ENCODE data around the gene FUBP1.
A peak's percentile ranks its signal among the peaks of the same experiment; 100 is the strongest.
"Not testable (repeated sequence)": the region's sequence is repeated elsewhere in the genome, so short reads cannot be mapped to it uniquely, and the experiment has no call there.

The FUBP1 gene

DNA sequence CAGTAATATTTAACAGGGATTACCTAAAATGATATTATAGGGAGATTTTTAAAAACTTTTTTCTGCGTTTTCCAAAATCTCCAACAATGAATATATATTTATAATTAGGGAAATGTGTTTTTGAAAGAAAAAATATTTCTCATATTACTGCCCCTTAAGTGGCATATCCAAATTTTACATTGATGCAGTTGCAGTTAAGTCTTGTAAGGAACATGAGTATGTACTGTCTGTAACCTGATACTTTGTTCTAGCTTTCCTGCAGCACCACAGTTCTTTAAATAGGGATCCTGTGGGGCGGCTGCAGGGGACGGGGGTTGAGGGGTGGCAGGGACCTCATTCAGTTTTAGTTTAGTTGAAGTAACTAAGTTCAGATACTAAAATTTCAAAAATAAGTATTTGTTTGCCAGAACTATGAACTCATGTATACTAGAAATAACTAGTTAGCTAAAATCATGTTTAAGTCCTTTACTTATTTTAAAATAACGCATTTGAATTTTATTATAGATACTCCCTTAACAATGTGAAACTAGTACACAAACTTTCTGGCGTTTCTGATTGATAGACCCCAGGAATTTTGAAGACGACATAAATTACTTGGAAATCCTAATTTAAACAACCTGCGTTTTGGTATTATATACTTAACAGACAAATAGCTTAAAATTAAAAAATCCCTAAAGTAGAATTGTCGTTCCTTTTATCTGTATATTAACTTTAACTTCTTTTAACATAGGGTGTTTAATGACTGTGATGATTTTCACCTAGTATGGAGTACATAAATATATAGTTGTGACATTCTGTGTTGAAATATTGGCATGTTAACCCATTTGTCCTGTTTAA, 25.2 kb upstream of the FUBP1 start:
- H3K4me1 ChIP-seq (ENCODE audit: insufficient read depth, low read length): peaks cover 38% of the 10 kb centered on the region
- no peaks in the 10 kb centered on the region for H3K36me3 ChIP-seq (ENCODE audit: insufficient read depth, low read length)
- H2AFZ ChIP-seq (ENCODE audit: low read depth, low read length): peak overlapping the region; percentile 89
- no peaks in the 10 kb centered on the region for H3K9me3 ChIP-seq (ENCODE audit: low read length)
- peak overlapping the region; percentile 78 for H3K4me3 ChIP-seq (ENCODE audit: low read length)
- no peaks in the 10 kb centered on the region for H3K27me3 ChIP-seq (ENCODE audit: insufficient read depth, low read length)

DNA sequence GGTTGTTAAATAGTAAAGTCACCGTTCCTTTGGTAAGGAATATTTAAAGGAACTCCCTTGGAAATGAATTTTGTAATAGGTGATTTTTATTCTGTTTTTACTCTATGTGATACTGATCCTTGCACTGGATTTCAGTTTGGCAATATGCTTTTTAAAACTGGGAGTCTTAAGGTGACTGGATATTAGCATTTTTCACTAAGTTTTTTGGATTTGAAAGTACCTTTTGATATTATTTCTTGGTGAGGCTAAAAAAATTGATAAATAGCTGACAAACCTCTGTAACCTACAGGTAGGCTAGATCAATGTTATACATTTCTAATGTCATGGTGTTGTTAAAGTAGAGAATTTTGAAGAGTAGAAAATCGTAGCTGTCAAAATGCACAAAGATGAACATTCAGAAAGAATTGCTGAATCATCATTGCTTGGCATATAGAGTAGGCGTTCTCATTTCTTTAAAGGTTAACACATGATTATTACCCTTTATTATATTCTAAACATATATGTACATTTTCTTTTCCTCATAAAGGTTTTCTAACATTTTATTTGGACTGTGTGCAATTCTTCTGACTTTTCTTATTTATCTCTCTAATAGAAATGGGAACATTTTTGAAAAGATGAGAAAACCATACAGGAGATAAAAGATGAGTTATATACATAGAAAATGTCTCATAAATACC, 24.3 kb upstream of the FUBP1 start:
- Histone ChIP-seq H3K9me3 (ENCODE audit: low read length) (no peaks in the 10 kb centered on the region), H3K27me3 (ENCODE audit: insufficient read depth, low read length) (no peaks in the 10 kb centered on the region), H3K4me3 (ENCODE audit: low read length) (no peak overlapping the region)

DNA sequence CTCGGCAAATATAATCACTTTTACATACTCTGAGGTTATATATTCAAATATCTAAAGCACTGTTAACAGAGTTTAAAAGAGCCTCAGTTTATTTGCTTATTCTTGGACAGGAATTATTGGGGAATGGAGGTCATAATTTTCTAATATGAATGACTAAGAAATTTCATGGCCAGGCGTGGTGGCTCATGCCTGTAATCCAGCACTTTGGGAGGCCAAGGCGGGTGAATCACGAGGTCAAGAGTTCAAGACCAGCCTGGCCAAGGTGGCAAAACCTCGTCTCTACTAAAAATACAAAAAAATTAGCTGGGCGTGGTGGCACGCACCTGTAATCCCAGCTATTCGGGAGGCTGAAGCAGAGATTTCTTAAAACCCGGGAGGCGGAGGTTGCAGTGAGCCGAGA, 21.7 kb upstream of the FUBP1 start:
- not testable (repeated sequence) for H2AFZ ChIP-seq (ENCODE audit: low read depth, low read length); H3K4me3 ChIP-seq (ENCODE audit: low read length); H3K36me3 ChIP-seq (ENCODE audit: insufficient read depth, low read length); H3K27me3 ChIP-seq (ENCODE audit: insufficient read depth, low read length); H3K9me3 ChIP-seq (ENCODE audit: low read length)
- H3K4me1 ChIP-seq (ENCODE audit: insufficient read depth, low read length): peaks cover 24% of the 10 kb centered on the region

More for the DNA sequence above, 24.3 kb upstream of the FUBP1 start:
- no peak overlapping the region for H2AFZ ChIP-seq (ENCODE audit: low read depth, low read length)
- peaks cover 38% of the 10 kb centered on the region for H3K4me1 ChIP-seq (ENCODE audit: insufficient read depth, low read length)
- no peaks in the 10 kb centered on the region for H3K36me3 ChIP-seq (ENCODE audit: insufficient read depth, low read length)

DNA sequence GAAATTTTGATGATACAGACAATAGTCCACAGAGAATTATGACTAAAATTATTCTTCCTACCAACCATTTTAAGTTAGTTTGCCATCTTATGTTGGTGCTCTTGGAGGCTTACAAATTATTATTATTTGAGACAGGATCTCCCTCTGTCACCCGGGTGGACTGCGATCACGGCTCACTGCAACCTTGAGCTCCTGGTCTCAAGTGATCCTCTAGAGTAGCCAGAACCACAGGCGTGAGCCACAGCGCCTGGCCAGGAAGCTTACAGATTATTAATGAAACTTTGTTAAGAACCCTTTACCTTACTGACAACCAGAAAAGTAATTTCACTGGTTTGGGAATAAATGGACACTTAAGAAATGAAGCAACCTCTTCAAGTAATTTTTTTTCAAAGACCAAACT, 17.9 kb upstream of the FUBP1 start:
- Histone ChIP-seq H3K9me3 (ENCODE audit: low read length) (no peaks in the 10 kb centered on the region), H2AFZ (ENCODE audit: low read depth, low read length) (no peak overlapping the region), H3K27me3 (ENCODE audit: insufficient read depth, low read length) (no peaks in the 10 kb centered on the region), H3K4me1 (ENCODE audit: insufficient read depth, low read length) (no peaks in the 10 kb centered on the region), H3K36me3 (ENCODE audit: insufficient read depth, low read length) (peaks cover 20% of the 10 kb centered on the region), H3K4me3 (ENCODE audit: low read length) (no peak overlapping the region)

DNA sequence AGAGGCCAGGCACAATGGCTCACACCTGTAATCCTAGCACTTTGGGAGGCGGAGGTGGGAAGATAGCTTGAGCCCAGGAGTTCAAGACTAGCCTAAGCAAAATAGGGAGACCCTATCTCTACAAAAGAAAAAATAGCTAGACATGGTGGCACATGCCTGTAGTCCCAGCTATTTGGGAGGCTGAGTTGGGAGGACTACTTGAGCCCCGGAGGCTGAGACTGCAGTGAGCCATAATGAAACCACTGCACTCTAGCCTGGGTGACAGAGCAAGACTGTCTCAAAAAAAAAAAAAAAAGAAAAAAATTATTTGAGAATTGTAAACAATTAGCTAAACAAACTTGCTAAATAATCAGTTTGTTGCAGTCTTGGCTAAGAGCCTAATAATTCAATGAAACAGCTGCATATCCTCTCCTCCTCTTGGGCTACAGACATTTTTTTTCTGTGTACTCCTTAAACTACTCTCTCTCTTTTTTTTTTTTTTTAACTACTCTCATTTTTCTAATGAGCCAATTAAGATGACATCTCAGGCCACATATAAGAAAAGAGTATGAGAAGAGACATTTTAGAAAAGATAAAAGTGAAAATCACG, 15.3 kb upstream of the FUBP1 start:
- Histone ChIP-seq H3K4me3 (ENCODE audit: low read length) (no peak overlapping the region), H3K27me3 (ENCODE audit: insufficient read depth, low read length) (no peaks in the 10 kb centered on the region), H3K9me3 (ENCODE audit: low read length) (no peaks in the 10 kb centered on the region), H3K36me3 (ENCODE audit: insufficient read depth, low read length) (peaks cover 23% of the 10 kb centered on the region), H3K4me1 (ENCODE audit: insufficient read depth, low read length) (no peaks in the 10 kb centered on the region), H2AFZ (ENCODE audit: low read depth, low read length) (no peak overlapping the region)

DNA sequence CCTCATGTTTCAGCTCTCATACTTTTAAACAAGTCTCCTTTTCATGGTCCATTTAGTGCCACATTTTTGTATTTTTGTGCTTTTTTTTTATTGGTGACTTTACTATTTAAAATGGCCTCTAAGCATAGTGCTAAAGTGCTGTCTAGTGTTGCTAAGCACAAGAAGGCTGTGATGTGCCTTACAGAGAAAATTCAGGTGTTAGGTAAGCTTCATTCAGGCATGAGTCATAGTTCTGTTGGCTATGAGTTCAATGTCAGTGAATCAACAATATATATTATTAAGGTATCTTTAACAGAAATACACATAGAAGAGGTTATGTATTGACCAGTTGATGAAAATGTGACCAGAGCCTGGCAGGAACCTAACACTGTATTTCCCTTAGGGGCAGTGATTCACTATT, 12.8 kb upstream of the FUBP1 start:
- peaks cover 22% of the 10 kb centered on the region for H3K36me3 ChIP-seq (ENCODE audit: insufficient read depth, low read length)
- no peaks in the 10 kb centered on the region for H3K27me3 ChIP-seq (ENCODE audit: insufficient read depth, low read length)
- H3K9me3 ChIP-seq (ENCODE audit: low read length): no peaks in the 10 kb centered on the region
- no peak overlapping the region for H2AFZ ChIP-seq (ENCODE audit: low read depth, low read length)
- H3K4me1 ChIP-seq (ENCODE audit: insufficient read depth, low read length): no peaks in the 10 kb centered on the region
- no peak overlapping the region for H3K4me3 ChIP-seq (ENCODE audit: low read length)

DNA sequence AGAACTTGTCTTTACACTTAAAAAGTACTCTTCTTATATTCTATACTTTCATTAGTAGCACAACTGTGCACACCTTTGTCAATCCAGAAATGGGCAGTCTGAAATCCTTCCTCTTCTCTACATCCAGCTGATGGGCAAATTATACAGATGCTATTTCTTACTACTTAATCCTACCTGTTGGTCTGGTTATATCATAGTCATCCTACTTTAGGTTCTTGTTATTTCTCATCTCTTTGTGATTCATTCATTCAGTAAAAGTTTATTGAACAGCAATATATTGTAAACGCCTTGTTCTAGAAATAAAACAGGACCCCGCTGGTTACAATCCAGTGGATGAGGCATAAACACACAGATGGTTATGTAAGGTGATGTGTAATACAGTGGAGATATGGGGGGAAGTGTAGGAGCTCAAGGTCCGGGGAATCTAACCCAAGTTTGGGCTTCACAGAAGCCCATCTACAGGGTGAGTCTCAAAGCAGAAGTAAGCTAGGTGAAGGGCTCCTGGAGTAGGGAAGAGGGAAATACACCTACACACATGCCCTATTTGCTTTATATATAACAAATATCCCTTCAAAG, 11.8 kb upstream of the FUBP1 start:
- Histone ChIP-seq H3K27me3 (ENCODE audit: insufficient read depth, low read length) (no peaks in the 10 kb centered on the region), H3K4me3 (ENCODE audit: low read length) (no peak overlapping the region), H2AFZ (ENCODE audit: low read depth, low read length) (no peak overlapping the region), H3K36me3 (ENCODE audit: insufficient read depth, low read length) (peaks cover 19% of the 10 kb centered on the region), H3K4me1 (ENCODE audit: insufficient read depth, low read length) (no peaks in the 10 kb centered on the region), H3K9me3 (ENCODE audit: low read length) (no peaks in the 10 kb centered on the region)

DNA sequence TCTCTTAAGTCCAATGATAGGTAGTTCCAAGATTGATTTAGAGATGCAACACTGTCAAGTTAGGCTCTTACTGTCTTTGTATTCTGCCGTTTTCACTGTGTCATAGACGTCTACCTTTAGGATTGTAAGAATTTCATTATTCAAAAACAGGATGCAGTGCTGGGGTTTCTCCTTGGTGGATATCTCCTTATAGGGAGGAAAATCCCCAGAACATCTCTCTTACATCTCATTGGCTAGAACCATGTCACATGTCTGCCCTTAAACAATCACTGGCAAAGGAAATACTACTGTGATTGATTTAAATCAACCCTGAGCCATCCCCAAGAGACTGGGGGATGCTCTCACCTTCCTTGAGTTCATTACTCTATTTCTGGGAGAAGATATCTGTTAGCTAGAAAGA, 10.9 kb upstream of the FUBP1 start:
- H3K36me3 ChIP-seq (ENCODE audit: insufficient read depth, low read length): peaks cover 14% of the 10 kb centered on the region
- no peak overlapping the region for H3K4me3 ChIP-seq (ENCODE audit: low read length)

DNA sequence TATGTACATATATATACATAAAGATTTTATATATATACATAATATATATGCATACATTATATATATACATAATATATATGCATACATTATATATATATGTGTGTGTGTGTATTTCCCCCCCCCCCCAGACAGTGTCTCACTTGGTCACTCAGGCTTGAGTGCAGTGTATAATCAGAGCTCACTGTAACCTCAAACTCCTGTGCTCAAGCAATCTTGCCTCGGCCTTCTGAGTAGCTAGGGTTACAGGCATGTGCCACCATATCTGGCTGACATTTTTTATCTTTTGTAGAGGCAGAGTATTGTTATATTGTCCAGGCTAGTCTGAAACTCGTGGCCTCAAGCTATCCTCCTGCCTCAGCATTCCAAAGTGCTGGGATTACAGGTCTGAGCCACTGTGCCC, 9.0 kb upstream of the FUBP1 start:
- Histone ChIP-seq H3K9me3 (ENCODE audit: low read length) (no peaks in the 10 kb centered on the region), H3K36me3 (ENCODE audit: insufficient read depth, low read length) (peaks cover 5% of the 10 kb centered on the region), H3K27me3 (ENCODE audit: insufficient read depth, low read length) (no peaks in the 10 kb centered on the region), H3K4me3 (ENCODE audit: low read length) (no peak overlapping the region), H3K4me1 (ENCODE audit: insufficient read depth, low read length) (peaks cover 4% of the 10 kb centered on the region), H2AFZ (ENCODE audit: low read depth, low read length) (no peak overlapping the region)

More for the DNA sequence above, 10.9 kb upstream of the FUBP1 start:
- no peak overlapping the region for H2AFZ ChIP-seq (ENCODE audit: low read depth, low read length)
- no peaks in the 10 kb centered on the region for H3K9me3 ChIP-seq (ENCODE audit: low read length)
- no peaks in the 10 kb centered on the region for H3K27me3 ChIP-seq (ENCODE audit: insufficient read depth, low read length)
- no peaks in the 10 kb centered on the region for H3K4me1 ChIP-seq (ENCODE audit: insufficient read depth, low read length)

DNA sequence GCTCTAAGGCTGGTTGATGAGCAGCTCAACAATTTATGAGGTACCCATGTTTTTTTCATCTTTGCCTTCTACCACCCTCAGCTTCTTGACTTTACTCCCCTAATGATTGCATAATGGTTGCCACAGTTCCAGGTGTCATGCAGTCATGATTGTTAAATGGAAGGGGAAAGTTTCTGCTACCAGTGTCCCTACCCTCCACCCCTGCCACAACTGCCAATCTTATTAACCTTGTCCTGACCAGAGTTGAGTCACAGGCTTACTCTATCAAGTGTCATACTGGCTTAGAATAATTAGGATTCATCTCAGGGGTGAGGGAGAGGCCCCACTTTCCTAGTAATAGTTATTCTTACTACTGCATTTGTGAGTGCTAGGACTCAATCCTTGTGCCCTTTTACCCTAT, 7.9 kb upstream of the FUBP1 start:
- Histone ChIP-seq H2AFZ (ENCODE audit: low read depth, low read length) (no peak overlapping the region), H3K4me1 (ENCODE audit: insufficient read depth, low read length) (peaks cover 4% of the 10 kb centered on the region), H3K9me3 (ENCODE audit: low read length) (no peaks in the 10 kb centered on the region), H3K4me3 (ENCODE audit: low read length) (no peak overlapping the region), H3K27me3 (ENCODE audit: insufficient read depth, low read length) (no peaks in the 10 kb centered on the region), H3K36me3 (ENCODE audit: insufficient read depth, low read length) (peaks cover 6% of the 10 kb centered on the region)

DNA sequence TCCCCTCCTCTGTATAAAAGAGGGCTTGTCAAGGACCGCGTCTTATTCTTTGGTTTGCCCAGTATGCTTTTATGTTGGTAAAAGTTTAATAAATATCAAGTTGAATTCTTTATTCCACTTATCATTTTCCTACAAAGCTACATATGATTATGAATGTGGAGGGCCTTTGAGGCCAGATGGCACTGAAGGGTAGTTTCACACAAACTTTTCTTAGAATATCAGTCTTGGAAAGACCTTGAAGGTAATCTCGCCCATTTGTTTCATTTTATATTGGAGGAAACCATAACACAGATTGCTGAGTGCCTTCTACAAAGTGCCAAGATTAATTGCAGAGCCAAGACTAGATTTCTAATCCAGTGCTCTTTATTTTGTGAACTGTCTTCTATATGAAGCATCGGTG, 5.8 kb upstream of the FUBP1 start:
- Histone ChIP-seq H3K9me3 (ENCODE audit: low read length) (no peaks in the 10 kb centered on the region), H3K4me3 (ENCODE audit: low read length) (no peak overlapping the region), H3K4me1 (ENCODE audit: insufficient read depth, low read length) (peaks cover 10% of the 10 kb centered on the region), H3K27me3 (ENCODE audit: insufficient read depth, low read length) (no peaks in the 10 kb centered on the region), H3K36me3 (ENCODE audit: insufficient read depth, low read length) (peaks cover 9% of the 10 kb centered on the region), H2AFZ (ENCODE audit: low read depth, low read length) (no peak overlapping the region)

DNA sequence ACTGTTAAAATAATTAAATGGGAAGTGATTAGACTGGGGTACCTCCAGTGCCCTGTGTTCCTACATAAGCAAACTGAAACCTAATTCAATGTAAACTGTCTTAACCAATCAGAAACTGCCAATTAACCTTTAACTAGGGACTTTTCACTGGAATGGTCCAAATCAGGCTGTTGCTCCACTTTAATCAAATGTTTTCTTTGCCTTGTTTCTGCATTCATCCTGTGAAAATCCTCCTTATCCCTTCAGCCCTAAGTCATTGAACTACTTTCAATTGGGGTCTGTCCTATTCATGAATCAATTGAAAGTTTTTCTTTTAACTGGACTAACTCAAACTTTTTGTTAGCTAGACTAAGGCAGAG, 5.1 kb upstream of the FUBP1 start:
- H3K36me3 ChIP-seq (ENCODE audit: insufficient read depth, low read length): peaks cover 8% of the 10 kb centered on the region

DNA sequence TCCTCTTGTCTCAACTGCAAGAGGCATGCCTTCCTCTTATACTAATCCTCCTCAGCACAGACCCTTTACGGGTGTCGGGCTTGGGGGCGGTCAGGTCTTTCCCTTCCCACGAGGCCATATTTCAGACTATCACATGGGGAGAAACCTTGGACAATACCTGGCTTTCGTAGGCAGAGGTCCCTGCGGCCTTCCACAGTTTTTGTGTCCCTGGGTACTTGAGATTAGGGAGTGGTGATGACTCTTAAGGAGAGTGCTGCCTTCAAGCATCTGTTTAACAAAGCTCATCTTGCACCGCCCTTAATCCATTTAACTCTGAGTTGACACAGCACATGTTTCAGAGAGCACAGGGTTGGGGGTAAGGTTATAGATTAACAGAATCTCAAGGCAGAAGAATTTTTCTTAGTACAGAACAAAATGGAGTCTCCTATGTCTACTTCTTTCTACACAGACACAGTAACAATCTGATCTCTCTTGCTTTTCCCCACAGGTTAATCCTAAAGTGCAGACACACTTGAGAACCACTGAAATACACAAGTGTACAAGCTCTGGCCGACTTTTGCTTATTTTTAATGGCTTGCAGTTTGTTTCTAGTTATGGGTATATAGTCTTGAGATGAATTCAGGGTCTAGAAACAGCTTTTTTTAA, 4.6 kb upstream of the FUBP1 start:
- not testable (repeated sequence) for H3K9me3 ChIP-seq (ENCODE audit: low read length); H3K27me3 ChIP-seq (ENCODE audit: insufficient read depth, low read length); H3K36me3 ChIP-seq (ENCODE audit: insufficient read depth, low read length); H2AFZ ChIP-seq (ENCODE audit: low read depth, low read length); H3K4me3 ChIP-seq (ENCODE audit: low read length)
- peaks cover 10% of the 10 kb centered on the region for H3K4me1 ChIP-seq (ENCODE audit: insufficient read depth, low read length)

More for the DNA sequence above, 5.1 kb upstream of the FUBP1 start:
- Histone ChIP-seq H3K4me1 (ENCODE audit: insufficient read depth, low read length) (peaks cover 10% of the 10 kb centered on the region), H3K4me3 (ENCODE audit: low read length) (no peak overlapping the region), H3K27me3 (ENCODE audit: insufficient read depth, low read length) (no peaks in the 10 kb centered on the region), H2AFZ (ENCODE audit: low read depth, low read length) (no peak overlapping the region), H3K9me3 (ENCODE audit: low read length) (no peaks in the 10 kb centered on the region)

Measured in neuron (in vitro differentiated cells).